Measurements from ENCODE around the gene FUT7. TPM values are rescaled to one million over a fixed set of nuclear protein-coding genes. Genes with fewer than 3 reads are reported as not detected.

FUT7 gene
- total and polyA plus RNA-seq, 2 of the 13 experiments (the other 11 are each of a cell fraction or from before 2014, with no cell fraction given), result 0.05 TPM; not detected in 1

GRCh38 chr9:137055385-137056364 lies 23.8 kb upstream of the FUT7 start (continued):
- TF ChIP-seq AKNA (CRISPR knock-in tag; IDR thresholded peaks at IDR 0.05; ENCODE audit: borderline replicate concordance) (no peak), SKI (IDR thresholded peaks at IDR 0.05; ENCODE audit: partially characterized antibody) (no peak), ZBTB49 (CRISPR knock-in tag; IDR thresholded peaks at IDR 0.05; ENCODE audit: borderline replicate concordance) (no peak), ZFP62 (CRISPR knock-in tag; IDR thresholded peaks at IDR 0.05) (no peak), ZNF546 (CRISPR knock-in tag; conservative IDR thresholded peaks at IDR 0.05) (no peak), HNRNPLL (IDR thresholded peaks at IDR 0.05; ENCODE audit: low read depth, low read length, poor library complexity, severe bottlenecking) (peak; percentile 39), SIX4 (CRISPR knock-in tag; IDR thresholded peaks at IDR 0.05) (0 out of 2 replicates have a peak, but pooled peaks have one; percentile 19), HOMEZ (CRISPR knock-in tag; IDR thresholded peaks at IDR 0.05; ENCODE audit: low read depth) (0 out of 2 replicates have a peak, but pooled peaks have one; percentile 12), FOXM1 (CRISPR knock-in tag; IDR thresholded peaks at IDR 0.05) (no peak), SIX1 (CRISPR knock-in tag; IDR thresholded peaks at IDR 0.05; ENCODE audit: borderline replicate concordance) (no peak; the same call in 1 of the 2 replicates)
